GM12873 (cell line): Measurements from ENCODE around the gene ZNF764.

Source experiments
- TF ChIP-seq, protein P1 (sequence below): IDR thresholded peaks from 2 replicates; pipeline ENCODE4 v1.5.1; 2012; ENCODE audit warnings: low read depth, mild to moderate bottlenecking, moderate library complexity, low read length, control low read depth; ENCODE audit not compliant: insufficient read depth; ENCODE audit errors: missing control alignments

Gene ZNF764

DNA sequence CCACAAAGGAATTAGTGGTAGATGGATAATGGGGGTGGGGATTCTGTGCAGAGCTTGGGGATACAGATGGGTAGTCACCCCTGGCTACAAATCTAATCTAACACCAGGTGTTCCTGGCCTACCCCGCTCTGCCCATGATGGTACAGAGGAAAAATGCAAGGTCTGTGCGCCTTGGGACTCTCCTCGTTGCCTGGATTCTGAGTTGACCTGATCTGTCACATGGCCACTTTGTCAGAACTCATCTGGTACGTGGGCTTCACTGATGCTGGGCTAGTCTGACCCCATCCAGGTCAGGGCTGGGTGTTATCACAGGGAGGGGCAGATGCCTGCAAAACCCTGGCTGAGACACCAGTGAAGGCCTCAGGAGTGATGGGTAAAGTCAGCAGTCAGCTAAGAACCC is 5.2 kb downstream of the ZNF764 start:
- TF ChIP-seq, protein P1, sequence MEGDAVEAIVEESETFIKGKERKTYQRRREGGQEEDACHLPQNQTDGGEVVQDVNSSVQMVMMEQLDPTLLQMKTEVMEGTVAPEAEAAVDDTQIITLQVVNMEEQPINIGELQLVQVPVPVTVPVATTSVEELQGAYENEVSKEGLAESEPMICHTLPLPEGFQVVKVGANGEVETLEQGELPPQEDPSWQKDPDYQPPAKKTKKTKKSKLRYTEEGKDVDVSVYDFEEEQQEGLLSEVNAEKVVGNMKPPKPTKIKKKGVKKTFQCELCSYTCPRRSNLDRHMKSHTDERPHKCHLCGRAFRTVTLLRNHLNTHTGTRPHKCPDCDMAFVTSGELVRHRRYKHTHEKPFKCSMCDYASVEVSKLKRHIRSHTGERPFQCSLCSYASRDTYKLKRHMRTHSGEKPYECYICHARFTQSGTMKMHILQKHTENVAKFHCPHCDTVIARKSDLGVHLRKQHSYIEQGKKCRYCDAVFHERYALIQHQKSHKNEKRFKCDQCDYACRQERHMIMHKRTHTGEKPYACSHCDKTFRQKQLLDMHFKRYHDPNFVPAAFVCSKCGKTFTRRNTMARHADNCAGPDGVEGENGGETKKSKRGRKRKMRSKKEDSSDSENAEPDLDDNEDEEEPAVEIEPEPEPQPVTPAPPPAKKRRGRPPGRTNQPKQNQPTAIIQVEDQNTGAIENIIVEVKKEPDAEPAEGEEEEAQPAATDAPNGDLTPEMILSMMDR, result no peak

DNA sequence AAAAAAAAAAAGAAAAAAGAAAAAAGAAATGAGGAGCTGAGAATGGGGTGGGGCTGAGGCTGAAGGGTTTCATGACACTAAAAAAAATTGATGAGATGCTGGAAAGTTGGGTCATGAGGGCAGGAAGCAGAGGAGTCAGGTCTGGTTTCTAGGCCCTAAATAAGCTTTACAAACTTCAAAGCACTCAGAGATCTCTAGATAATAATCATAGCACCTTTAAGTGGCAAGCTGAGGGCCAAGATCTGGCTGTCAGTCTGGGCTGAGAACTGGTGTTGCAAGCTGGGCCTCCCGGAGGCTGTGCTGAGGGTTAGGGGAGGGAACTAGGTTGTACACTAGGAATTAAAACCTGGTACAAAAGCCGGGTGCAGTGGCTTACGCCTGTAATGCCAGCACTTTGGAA is 6.4 kb downstream of the ZNF764 start:
- TF ChIP-seq, protein P1, result no peak

DNA sequence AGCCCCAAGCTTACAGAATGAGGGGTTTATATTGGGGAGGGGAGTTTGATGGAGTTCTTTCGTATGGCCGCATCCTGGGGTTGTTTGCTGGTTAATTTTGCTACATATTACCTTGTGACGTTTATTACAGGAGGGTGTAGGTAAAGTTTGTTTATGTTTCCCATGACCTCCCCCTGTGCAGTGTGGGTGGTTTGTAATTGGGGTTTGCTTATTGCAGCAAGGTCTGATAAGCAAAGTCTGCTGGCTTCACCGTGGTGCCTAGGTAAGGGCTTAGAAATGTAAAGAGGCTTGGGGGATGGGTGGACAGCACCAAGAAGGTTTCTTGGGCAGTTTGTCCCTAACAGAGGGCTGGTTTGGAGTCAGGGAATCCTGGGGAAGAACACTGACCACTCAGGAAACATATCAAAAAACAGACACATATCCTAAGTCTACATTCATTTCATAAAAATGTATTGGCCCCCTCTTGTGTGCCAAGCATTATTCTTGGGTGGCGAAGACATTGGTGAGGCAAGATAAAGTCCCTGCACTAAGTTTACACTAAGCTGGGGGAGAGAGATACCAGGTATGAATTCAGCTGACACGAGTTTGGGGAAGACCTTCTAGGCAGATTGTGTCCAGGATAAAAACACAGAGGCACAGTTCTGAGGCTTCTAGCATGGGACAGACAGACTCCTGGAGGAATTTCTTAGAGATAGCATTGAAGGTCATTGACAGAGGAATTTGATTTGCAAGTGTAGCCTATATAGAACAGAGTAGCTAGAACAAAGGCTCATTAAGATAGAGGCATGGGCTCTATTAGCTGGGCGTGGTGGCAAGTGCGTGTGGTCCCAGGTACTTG is 9.5 kb downstream of the ZNF764 start:
- TF ChIP-seq, protein P1, result no peak

DNA sequence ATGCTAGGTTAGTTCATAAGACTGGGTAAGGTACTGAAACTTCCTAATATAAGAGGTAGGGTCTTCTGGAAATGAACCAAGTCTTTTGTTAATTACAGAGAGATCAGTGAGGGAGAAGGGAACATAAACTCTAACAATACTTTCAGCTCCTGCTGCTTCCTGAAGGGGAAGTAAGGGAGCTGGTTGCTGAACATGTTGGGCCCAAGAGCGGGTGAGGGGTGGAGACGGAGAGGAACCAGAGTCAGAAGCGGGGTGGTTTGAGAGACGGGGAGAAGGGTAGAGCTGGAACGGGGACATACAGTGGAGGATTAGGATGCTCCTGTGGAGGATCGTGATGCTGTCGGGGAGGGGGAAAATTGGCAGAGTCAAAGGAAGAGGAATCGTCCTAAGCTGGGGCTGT is 12.1 kb downstream of the ZNF764 start:
- TF ChIP-seq, protein P1, result no peak

DNA sequence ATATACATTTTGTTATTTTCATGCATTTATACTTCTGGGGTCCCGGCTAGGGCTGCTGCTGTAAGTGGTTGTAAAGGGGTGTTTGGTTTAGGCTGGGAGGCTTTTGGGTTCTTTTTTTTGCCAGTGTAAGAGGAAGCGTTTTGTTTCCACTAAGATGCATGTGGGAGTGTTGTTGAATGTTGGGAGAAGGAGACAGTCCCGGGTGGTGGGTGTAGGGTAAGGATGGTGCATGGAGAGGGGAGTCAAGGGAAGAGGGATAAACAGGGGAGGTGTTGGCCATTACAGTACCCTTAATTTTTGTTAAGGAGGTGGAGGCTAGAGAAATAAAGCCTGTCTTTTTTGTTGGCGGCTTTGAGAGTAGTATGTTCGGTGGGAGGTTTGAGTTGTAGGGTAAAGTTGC is 15.1 kb downstream of the ZNF764 start:
- TF ChIP-seq, protein P1, result no peak

DNA sequence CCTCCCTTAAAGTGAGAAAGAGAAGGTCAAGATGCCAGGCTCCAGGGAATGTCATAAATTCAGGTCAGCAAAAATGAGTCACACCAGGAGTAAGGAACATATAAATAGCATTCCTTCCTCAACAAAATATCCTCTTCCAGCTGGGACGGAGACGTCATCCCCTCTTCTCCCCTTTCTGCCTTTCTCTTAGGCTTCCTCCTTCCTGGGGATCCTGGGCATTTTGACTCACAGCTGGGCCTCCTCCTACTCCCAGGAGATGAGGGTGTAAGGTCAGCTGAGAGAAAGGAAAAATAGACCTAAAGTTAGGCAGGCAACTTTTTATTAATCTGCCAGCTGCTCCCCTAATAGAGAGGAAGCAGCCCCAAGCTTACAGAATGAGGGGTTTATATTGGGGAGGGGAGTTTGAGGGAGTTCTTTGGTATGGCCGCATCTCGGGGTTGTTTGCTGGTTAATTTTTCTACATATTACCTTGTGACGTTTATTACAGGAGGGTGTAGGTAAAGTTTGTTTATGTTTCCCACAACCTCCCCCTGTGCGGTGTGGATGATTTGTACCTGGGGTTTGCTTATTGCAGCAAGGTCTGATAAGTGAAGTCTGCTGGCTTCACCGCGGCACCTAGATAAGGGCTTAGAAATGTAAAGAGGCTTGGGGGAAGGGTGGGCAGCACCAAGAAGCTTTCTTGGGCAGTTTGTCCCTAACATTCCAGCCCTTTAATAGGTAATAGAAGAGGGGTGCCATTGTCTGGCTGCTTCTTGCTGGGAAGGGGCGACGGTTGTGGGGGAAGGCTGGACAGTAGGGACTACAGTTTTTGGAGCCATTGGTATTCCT is 16.5 kb downstream of the ZNF764 start:
- TF ChIP-seq, protein P1, result no peak
